Liver (tissue), 9 donors: ENCODE data around the gene IDE. TPM values are rescaled to one million over a fixed set of nuclear protein-coding genes. Genes with fewer than 3 reads are reported as not detected.

Source experiments
- DNase-seq: peaks from one replicate; pipeline ENCODE4 v3.0.0-alpha.2; 2017; ENCODE audit warnings: low spot score
- H3K27ac ChIP-seq, 2 donors: one replicate each; pipeline ENCODE4 v1.7.0; 2013; ENCODE audit warnings: inconsistent platforms in 2 of 2, low read length in 2 of 2, control low read depth in 1 of 2, low read depth in 1 of 2, mild to moderate bottlenecking in 1 of 2
- H3K27me3 ChIP-seq, 4 donors: one replicate each; pipeline versions ENCODE4 v1.6.1 to v1.7.0; 2013; ENCODE audit warnings: low read length in 3 of 4, inconsistent platforms in 1 of 4, mild to moderate bottlenecking in 1 of 4, moderate library complexity in 1 of 4; ENCODE audit not compliant: control insufficient read depth in 4 of 4, insufficient read depth in 4 of 4
- H3K36me3 ChIP-seq, 4 donors: one replicate each; pipeline versions ENCODE4 v1.6.1 to v1.7.0; 2013; ENCODE audit warnings: low read length in 3 of 4, mild to moderate bottlenecking in 3 of 4, low read depth in 1 of 4, moderate library complexity in 1 of 4; ENCODE audit not compliant: control insufficient read depth in 4 of 4, insufficient read depth in 3 of 4
- H3K4me1 ChIP-seq, 4 donors: one replicate each; pipeline versions ENCODE4 v1.6.1 to v1.7.0; 2013; ENCODE audit warnings: low read length in 3 of 4, mild to moderate bottlenecking in 3 of 4, moderate library complexity in 1 of 4; ENCODE audit not compliant: control insufficient read depth in 4 of 4, insufficient read depth in 4 of 4
- H3K4me3 ChIP-seq, 3 donors: one replicate each; pipeline versions ENCODE4 v1.6.1 to v1.7.0; 2013; ENCODE audit warnings: low read length in 3 of 3, control low read depth in 1 of 3, low read depth in 1 of 3, mild to moderate bottlenecking in 1 of 3
- H3K9ac ChIP-seq, 2 donors: one replicate each; pipeline ENCODE4 v1.7.0; 2013; ENCODE audit warnings: low read length in 2 of 2, mild to moderate bottlenecking in 2 of 2, moderate library complexity in 2 of 2, control low read depth in 1 of 2, low read depth in 1 of 2
- H3K9me3 ChIP-seq, 4 donors: one replicate each; pipeline versions ENCODE4 v1.6.1 to v1.7.0; 2013; ENCODE audit warnings: low read length in 3 of 4; ENCODE audit not compliant: control insufficient read depth in 4 of 4
- CTCF ChIP-seq: fragments of 150-350 bp; IDR thresholded peaks from 2 replicates; pipeline ENCODE4 v1.5.1; 2017; ENCODE audit warnings: improper control_type of control experiment, low read depth, low read length; ENCODE audit not compliant: missing input control
- FOXA1 ChIP-seq: IDR thresholded peaks from 2 replicates; pipeline ENCODE4 v1.6.1; 2016; ENCODE audit warnings: antibody characterized with exemption
- FOXA2 ChIP-seq: IDR thresholded peaks from 2 replicates; pipeline ENCODE4 v1.6.1; 2016; ENCODE audit warnings: antibody characterized with exemption
- GABPA ChIP-seq, 2 donors: IDR thresholded peaks in 1 of 2; conservative IDR thresholded peaks in 1 of 2; 2 replicates each; pipeline ENCODE4 v1.6.1; 2016; ENCODE audit warnings: antibody characterized with exemption in 2 of 2, mild to moderate bottlenecking in 1 of 2, moderate library complexity in 1 of 2
- HNF4A ChIP-seq, 2 donors: conservative IDR thresholded peaks; 2 replicates each; pipeline ENCODE4 v1.6.1; 2016; ENCODE audit warnings: antibody characterized with exemption in 2 of 2, mild to moderate bottlenecking in 2 of 2
- HNF4G ChIP-seq: IDR thresholded peaks from 2 replicates; pipeline ENCODE4 v1.6.1; 2016; ENCODE audit warnings: antibody characterized with exemption
- JUND ChIP-seq, 2 donors: IDR thresholded peaks; 2 replicates each; pipeline ENCODE4 v1.6.1; 2016; ENCODE audit warnings: antibody characterized with exemption in 2 of 2
- NR2F2 ChIP-seq: IDR thresholded peaks from 2 replicates; pipeline ENCODE4 v1.6.1; 2016; ENCODE audit warnings: antibody characterized with exemption
- RAD21 ChIP-seq, 2 donors: IDR thresholded peaks; 2 replicates each; pipeline ENCODE4 v1.6.1; 2016; ENCODE audit warnings: antibody characterized with exemption in 2 of 2, mild to moderate bottlenecking in 2 of 2
- RXRA ChIP-seq, 2 donors: IDR thresholded peaks; 2 replicates each; pipeline ENCODE4 v1.6.1; 2017 to 2018; ENCODE audit warnings: antibody characterized with exemption in 2 of 2, mild to moderate bottlenecking in 1 of 2
- TAF1 ChIP-seq: conservative IDR thresholded peaks from 2 replicates; pipeline ENCODE4 v1.6.1; 2016; ENCODE audit warnings: antibody characterized with exemption, mild to moderate bottlenecking
- YY1 ChIP-seq: IDR thresholded peaks from 2 replicates; pipeline ENCODE4 v1.6.1; 2016; ENCODE audit warnings: antibody characterized with exemption, mild to moderate bottlenecking
- WGBS: extraction: QIAGEN DNeasy Blood & Tissue Kit; methylation state at CpG from one replicate; pipeline ENCODE4 v1.1.7; 2013; 5-methylcytosine and 5-hydroxymethylcytosine counted together
- polyA plus RNA-seq, 2 donors: library from polyadenylated mRNA; stranded (reverse) in 1 of 2; unstranded in 1 of 2; fragments of 200-250 nt in 1 of 2; fragments of >200 nt in 1 of 2; fragmentation: Nextera tagmentation in 1 of 2; extraction: Ambion mirVana in 1 of 2; gene quantifications; one replicate each; pipeline versions ENCODE4 v1.2.1 to v1.2.3, GENCODE V29; 2013 to 2015
- total RNA-seq, 2 donors: library from RNA; depleted of rRNA; stranded (reverse); fragments of >200 nt; gene quantifications; one replicate each; pipeline ENCODE4 v1.2.3, GENCODE V29; 2014
- TF ChIP-seq, protein P1 (sequence below): IDR thresholded peaks from 2 replicates; pipeline ENCODE4 v1.6.1; 2016; ENCODE audit warnings: antibody characterized with exemption, mild to moderate bottlenecking
- TF ChIP-seq, protein P2 (sequence below): IDR thresholded peaks from 2 replicates; pipeline ENCODE4 v1.6.1; 2016; ENCODE audit warnings: antibody characterized with exemption
- TF ChIP-seq, protein P3 (sequence below): IDR thresholded peaks from 2 replicates; pipeline ENCODE4 v1.6.1; 2016; ENCODE audit warnings: antibody characterized with exemption
- donor health status: healthy.
- donor health status: healthy.
- donor health status: healthy.
- donor health status: healthy.
- donor health status: healthy.

IDE gene
- total and polyA plus RNA-seq, 4 donors, result 9.4 to 31.3 (median 15.3) TPM

DNA sequence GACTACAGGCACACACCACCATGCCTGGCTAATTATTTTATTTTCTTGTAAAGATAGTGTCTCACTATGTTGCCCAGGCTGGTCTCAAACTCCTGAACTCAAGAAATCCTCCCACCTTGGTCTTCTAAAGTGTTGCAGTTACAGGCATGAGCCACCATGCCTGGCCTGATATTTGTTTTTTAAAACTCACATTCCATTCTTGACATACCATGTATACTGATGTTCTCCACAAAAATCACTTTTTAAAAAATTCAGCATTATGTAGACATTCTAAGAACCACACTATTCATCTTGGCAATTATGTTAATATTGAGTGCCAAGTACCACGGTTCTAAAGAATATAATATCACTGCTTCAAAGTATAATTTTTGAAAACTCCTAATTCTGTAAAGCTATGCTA, 43.5 kb downstream of the IDE start (continued):
- TF ChIP-seq, protein P1, sequence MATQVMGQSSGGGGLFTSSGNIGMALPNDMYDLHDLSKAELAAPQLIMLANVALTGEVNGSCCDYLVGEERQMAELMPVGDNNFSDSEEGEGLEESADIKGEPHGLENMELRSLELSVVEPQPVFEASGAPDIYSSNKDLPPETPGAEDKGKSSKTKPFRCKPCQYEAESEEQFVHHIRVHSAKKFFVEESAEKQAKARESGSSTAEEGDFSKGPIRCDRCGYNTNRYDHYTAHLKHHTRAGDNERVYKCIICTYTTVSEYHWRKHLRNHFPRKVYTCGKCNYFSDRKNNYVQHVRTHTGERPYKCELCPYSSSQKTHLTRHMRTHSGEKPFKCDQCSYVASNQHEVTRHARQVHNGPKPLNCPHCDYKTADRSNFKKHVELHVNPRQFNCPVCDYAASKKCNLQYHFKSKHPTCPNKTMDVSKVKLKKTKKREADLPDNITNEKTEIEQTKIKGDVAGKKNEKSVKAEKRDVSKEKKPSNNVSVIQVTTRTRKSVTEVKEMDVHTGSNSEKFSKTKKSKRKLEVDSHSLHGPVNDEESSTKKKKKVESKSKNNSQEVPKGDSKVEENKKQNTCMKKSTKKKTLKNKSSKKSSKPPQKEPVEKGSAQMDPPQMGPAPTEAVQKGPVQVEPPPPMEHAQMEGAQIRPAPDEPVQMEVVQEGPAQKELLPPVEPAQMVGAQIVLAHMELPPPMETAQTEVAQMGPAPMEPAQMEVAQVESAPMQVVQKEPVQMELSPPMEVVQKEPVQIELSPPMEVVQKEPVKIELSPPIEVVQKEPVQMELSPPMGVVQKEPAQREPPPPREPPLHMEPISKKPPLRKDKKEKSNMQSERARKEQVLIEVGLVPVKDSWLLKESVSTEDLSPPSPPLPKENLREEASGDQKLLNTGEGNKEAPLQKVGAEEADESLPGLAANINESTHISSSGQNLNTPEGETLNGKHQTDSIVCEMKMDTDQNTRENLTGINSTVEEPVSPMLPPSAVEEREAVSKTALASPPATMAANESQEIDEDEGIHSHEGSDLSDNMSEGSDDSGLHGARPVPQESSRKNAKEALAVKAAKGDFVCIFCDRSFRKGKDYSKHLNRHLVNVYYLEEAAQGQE, result no peak
- no peak for TF ChIP-seq TAF1

- Histone ChIP-seq H3K4me1 (no peaks in the 10 kb centered on the region), H3K4me3 (no peak overlapping the region), H3K9ac (no peak overlapping the region), H3K27ac (no peak overlapping the region), H3K36me3 (peaks cover 7 to 16% (median 14%) of the 10 kb centered on the region in 4 donors), H3K9me3 (no peaks in the 10 kb centered on the region), H3K27me3 (no peaks in the 10 kb centered on the region)
- WGBS, result 82% methylated on average over 11 of the region's 11 CpGs
- TF ChIP-seq JUND (IDR thresholded peaks at IDR 0.05), result no peak
- TF ChIP-seq RXRA (IDR thresholded peaks at IDR 0.05), result no peak
- TF ChIP-seq, protein P2, sequence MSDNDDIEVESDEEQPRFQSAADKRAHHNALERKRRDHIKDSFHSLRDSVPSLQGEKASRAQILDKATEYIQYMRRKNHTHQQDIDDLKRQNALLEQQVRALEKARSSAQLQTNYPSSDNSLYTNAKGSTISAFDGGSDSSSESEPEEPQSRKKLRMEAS, result no peak
- no peak for TF ChIP-seq FOXA1
- no peak for TF ChIP-seq YY1
- no peak for TF ChIP-seq CTCF
- no peak for TF ChIP-seq NR2F2
- TF ChIP-seq RAD21 (IDR thresholded peaks at IDR 0.05), result no peak
- TF ChIP-seq, protein P1, result no peak
- no peak for TF ChIP-seq GABPA (IDR thresholded peaks at IDR 0.05 in 1 of 2, conservative IDR thresholded peaks at IDR 0.05 in 1 of 2)
- TF ChIP-seq TAF1, result no peak
- TF ChIP-seq HNF4A (conservative IDR thresholded peaks at IDR 0.05), result no peak
- no peak for TF ChIP-seq FOXA2
- no peak for TF ChIP-seq HNF4G
- TF ChIP-seq, protein P3, sequence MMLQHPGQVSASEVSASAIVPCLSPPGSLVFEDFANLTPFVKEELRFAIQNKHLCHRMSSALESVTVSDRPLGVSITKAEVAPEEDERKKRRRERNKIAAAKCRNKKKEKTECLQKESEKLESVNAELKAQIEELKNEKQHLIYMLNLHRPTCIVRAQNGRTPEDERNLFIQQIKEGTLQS, result no peak
- no peak for DNase-seq
These were observed 46.2 kb downstream of the IDE start for GRCh38 chr10:92527716-92528115.
